GM18867 (cell line): Measurements from ENCODE around the gene RHPN2.
A peak's percentile ranks its signal among the peaks of the same experiment; 100 is the strongest.

Experiments used
- ATAC-seq: cut with Tn5 transposase; IDR thresholded peaks from one replicate; pipeline ENCODE4 v1.9.1; 2021; ENCODE audit warnings: mild to moderate bottlenecking, moderate library complexity; ENCODE audit not compliant: unreplicated experiment

Gene RHPN2

GRCh38 chr19:33064792-33065550, at the start of gene RHPN2:
Gene RHPN2, minus strand, starts transcription at chr19:33064888. Its CDS starts 36 bp downstream, at chr19:33064852.
- ATAC-seq = peak; percentile 78

- ATAC-seq = no peak
These were observed 49.6 kb upstream of the RHPN2 start for GRCh38 chr19:33114312-33114711.

- ATAC-seq = no peak
These were observed 46.9 kb upstream of the RHPN2 start for GRCh38 chr19:33111587-33111986.

- no peak for ATAC-seq
These were observed 45.6 kb upstream of the RHPN2 start for GRCh38 chr19:33110137-33110910.

GRCh38 chr19:33108161-33108560, 43.5 kb upstream of the RHPN2 start:
- ATAC-seq = no peak

- ATAC-seq = no peak
These were observed 38.2 kb upstream of the RHPN2 start for GRCh38 chr19:33102893-33103292.

- ATAC-seq = no peak
These were observed 36.4 kb upstream of the RHPN2 start for GRCh38 chr19:33100894-33101644.

DNA sequence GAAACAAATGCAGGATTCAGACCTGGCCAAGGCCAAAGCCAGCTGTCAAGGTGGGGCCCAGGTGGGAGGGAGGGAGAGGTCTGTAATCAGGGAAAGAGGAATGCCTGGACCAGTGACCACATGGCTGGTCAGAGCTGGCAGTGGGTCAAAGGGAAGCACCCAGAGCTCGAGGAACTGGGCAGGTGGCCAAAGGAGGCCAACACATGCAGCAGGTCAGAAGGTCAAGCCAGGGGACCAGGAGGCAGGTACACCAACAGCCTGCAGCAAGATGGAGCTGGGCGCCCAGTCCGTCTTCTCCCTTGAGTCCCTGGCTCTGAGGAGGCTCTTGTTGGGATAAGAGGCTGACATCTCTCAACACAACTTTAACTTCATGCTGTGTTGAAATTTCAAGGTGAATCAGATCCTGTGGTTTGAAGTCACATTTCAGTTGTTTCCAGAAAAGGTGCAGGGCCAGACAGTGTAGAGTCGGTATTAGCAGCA, 33.4 kb upstream of the RHPN2 start:
- ATAC-seq = no peak

GRCh38 chr19:33096005-33096404, 31.3 kb upstream of the RHPN2 start:
- no peak for ATAC-seq

DNA sequence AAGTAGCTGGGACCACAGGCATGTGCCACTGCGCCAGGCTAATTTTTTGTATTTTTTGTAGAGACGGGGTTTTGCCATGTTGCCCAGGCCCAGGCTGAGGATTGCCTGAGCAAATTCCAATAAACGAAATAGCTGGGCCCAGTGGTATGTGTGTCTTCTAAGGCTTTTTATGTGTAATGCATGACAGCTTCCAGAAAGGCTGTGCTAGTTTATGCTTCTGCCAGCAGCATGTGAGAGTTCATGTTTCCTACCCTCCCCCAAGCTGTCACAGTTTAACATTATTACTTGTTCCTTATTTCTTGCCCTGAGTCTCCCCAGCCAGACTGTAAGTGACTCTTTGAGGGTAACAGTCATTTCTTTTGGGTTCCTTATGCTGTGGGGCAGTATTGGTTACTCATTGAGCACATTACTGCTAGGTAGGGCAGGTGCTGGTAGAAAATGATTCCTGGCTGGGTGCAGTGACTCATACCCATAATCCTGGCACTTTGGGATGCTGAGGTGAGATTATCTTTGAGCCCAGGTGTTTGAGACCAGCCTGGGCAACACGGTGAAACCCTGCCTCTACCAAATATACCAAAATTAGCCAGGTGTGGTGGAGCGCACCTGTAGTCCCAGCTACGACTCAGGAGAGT, 29.9 kb upstream of the RHPN2 start:
- ATAC-seq = no peak

- no peak for ATAC-seq
These were observed 28.9 kb upstream of the RHPN2 start for GRCh38 chr19:33093420-33094210.

- ATAC-seq = no peak
These were observed 25.5 kb upstream of the RHPN2 start for GRCh38 chr19:33090179-33090578.

- ATAC-seq = no peak
These were observed 24.3 kb upstream of the RHPN2 start for GRCh38 chr19:33089010-33089409.

DNA sequence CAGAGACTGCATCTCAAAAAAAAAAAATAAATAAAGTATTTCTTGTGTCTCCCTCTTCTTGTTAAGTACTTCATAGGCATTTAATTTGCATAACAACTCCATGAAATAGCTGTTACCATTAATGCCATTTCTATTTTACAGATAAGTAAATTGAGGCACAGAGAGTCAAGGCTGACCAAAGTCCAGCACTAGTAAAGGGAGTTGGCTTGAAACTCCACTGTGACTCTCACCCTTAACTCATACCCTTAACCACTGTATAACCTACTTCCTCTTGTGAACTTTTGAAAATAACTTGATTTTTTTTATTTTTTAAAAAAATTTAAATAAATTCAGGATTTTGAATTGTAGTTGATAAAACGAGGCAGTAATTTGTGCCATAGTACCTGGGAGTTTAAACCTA, 22.3 kb upstream of the RHPN2 start:
- ATAC-seq = no peak

GRCh38 chr19:33085570-33086128, 21.0 kb upstream of the RHPN2 start:
- no peak for ATAC-seq

DNA sequence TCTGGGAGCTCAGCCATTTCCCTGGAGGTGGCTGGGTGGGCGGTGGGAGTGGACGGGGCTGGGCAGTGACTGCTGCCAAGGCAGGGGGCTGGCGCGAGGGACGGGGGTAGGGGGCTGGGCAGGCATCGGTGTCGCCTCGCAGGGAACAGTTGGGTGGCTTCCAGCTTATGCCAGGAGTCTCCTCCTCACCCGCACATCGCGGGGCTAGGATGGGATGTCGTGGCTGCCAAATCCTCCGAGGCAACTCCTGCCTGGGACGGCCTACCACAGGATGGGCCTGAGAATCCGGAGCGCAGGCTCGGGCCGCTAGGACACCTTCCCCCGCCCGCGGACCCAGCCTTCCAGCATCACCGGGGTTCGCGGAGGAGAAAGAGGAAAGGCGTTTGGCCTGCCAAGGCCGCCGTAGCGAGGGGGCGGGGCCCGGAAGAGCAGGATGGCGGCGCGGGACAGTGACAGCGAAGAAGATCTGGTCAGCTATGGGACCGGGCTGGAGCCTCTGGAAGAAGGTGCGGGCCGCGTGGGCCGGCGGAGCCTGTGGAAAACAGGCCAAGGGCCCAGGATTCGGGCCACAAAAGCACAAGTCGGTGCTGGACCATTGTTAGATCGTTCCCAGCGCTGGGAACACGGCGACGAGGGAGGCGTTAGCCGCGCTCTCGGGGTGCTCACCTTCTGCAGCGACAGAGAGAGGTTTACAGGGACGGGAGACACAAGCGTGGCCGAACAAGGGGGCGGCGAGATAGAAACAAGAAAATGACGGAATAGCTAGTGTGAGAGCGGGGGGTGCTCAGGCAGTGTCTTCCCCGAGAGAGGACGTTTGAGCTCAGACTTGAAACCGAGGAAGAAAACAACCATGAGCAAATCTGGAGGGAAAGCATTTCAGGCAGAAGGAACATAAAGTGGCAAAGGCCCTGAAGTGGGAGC, 16.3 kb upstream of the RHPN2 start, which contains the start of gene GPATCH1:
TSS of gene GPATCH1 (plus strand) at position 421 of the 921 bp plus-strand sequence. CDS start at position 434, 13 bp downstream.
- ATAC-seq = peak; percentile 91

DNA sequence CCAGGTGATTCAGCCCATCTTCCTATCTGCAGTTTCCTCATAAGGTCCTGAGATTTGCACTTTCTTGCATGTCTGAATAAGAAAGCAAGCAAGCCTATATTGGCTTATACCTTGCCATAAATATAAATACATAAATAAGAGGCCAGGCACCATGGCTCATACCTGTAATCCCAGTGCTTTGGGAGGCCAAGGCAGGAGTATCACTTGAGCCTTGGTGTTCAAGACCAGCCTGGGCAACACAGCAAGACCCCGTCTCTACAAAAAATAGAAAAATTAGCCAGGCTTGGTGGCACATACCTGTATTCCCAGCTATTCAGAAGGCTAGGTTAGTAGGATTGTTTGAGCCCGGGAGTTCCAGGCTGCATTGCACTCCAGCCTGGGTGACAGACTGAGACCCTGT, 10.8 kb upstream of the RHPN2 start:
- ATAC-seq = no peak

GRCh38 chr19:33071887-33072286, 7.2 kb upstream of the RHPN2 start:
- ATAC-seq = no peak

GRCh38 chr19:33067121-33067520, 2.4 kb upstream of the RHPN2 start:
- ATAC-seq = no peak
